Stimulated activated CD4-positive, alpha-beta T cell treated with anti-CD3 and anti-CD28 coated beads, Interleukin-1b, Interleukin-23, amount 100 ng/mL, for 48 hours (primary cell): Measurements from ENCODE around the gene LUC7L.
"Not testable (repeated sequence)": the region's sequence is repeated elsewhere in the genome, so short reads cannot be mapped to it uniquely, and the experiment has no call there.

Source experiments
- DNase-seq: peaks from one replicate; pipeline ENCODE4 v3.0.0-alpha.2; 2020

Gene LUC7L

GRCh38 chr16:164134-164823 is 65.0 kb downstream of the LUC7L start:
- not testable (repeated sequence) for DNase-seq

DNA sequence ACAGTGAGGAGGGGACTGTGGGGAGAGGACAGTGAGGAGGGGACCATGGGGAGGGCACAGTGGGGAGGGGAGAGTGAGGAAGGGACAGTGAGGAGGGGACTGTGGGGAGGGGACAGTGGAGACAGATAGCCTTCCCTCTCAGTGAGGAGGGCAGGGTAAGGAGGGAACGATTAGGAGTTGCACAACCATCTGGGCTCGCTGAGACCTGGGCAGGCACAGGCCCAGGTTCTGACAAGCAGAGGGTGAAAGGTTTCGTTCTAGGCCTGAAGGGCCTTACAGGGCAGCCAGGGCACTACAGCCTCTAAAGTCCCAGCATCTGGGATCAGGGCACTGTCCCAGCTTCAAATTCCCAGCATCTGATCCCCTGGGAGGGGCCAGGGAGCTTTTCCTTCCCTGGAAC is 65.6 kb downstream of the LUC7L start:
- DNase-seq, result not testable (repeated sequence)

GRCh38 chr16:163139-163538 is 66.1 kb downstream of the LUC7L start:
- DNase-seq, result not testable (repeated sequence)

GRCh38 chr16:162271-162991 is 66.8 kb downstream of the LUC7L start:
- DNase-seq, result no peak

DNA sequence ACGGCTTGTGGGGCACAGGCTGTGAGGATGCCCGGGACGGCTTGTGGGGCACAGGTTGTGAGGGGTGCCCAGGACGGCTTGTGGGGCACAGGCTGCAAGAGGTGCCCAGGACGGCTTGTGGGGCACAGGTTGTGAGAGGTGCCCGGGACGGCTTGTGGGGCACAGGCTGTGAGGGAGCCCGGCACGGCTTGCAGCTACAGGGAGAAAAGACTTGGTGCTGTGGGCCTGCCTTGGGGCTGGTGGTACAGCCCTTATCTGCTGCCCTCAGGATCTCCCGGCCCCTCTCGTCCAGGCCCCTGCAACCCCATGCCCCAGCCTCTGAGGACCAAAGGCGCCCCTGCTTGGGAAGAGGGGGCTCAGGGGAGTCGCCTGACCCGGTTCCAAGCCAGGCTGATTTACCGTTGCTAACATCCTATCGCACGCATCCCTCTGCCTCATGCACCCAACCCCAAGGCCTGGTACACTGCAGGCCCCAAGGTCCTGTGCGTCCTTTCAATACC is 68.5 kb downstream of the LUC7L start:
- no peak for DNase-seq

DNA sequence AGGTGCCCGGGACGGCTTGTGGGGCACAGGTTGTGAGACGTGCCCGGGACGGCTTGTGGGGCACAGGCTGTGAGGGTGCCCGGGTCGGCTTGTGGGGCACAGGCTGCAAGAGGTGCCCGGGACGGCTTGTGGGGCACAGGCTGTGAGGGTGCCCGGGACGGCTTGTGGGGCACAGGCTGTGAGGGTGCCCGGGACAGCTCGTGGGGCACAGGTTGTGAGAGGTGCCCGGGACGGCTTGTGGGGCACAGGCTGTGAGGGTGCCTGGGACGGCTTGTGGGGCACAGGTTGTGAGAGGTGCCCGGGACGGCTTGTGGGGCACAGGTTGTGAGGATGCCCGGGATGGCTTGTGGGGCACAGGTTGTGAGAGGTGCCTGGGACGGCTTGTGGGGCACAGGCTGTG is 69.0 kb downstream of the LUC7L start:
- DNase-seq, result not testable (repeated sequence)

DNA sequence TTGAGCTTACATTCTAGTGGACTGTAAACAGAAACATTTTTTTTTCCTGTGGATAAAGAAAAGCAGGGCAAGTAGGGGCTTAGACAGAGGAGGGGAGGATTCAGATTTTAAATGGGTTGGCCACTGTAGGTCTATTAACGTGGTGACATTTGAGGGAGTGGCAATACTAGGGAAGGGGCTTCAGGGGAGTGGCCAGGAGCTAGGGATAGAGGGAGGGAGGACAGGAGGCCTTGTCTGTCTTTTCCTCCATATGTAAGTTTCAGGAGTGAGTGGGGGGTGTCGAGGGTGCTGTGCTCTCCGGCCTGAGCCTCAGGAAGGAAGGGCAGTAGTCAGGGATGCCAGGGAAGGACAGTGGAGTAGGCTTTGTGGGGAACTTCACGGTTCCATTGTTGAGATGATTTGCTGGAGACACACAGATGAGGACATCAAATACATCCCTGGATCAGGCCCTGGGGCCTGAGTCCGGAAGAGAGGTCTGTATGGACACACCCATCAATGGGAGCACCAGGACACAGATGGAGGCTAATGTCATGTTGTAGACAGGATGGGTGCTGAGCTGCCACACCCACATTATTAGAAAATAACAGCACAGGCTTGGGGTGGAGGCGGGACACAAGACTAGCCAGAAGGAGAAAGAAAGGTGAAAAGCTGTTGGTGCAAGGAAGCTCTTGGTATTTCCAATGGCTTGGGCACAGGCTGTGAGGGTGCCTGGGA is 70.0 kb downstream of the LUC7L start:
- DNase-seq, result no peak

- DNase-seq, result no peak
These were observed 74.2 kb downstream of the LUC7L start for GRCh38 chr16:155031-155398.

DNA sequence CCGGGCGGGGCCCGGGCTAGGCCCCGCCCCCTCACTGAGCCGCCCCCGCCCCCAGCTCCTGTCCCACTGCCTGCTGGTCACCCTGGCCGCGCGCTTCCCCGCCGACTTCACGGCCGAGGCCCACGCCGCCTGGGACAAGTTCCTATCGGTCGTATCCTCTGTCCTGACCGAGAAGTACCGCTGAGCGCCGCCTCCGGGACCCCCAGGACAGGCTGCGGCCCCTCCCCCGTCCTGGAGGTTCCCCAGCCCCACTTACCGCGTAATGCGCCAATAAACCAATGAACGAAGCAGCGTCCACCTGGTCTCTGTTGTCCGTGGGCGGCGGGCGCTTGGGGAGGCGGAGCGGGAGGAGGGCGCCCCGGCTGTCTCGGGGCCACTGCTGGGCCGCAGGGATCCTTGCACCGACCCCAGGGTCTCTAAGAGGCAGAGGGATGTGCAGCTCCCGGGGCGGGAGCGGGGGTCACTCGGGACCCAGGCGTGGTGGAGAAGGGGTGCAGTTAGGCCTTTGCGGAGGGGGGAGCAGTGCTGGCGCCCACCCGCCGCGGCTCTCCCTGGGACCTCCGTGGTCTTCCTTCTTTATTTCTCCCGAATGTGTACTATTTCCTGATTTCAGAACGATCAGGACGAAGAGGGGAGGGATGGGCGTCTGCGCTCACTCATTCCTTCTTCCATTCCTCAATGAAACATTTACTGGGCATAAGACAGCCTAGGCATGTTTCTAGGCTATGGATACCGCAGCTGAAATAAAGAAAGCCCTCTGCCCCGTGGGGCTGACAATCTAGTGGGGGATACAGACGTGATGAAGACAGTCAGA is 74.8 kb downstream of the LUC7L start:
- peak; percentile 22 for DNase-seq

DNA sequence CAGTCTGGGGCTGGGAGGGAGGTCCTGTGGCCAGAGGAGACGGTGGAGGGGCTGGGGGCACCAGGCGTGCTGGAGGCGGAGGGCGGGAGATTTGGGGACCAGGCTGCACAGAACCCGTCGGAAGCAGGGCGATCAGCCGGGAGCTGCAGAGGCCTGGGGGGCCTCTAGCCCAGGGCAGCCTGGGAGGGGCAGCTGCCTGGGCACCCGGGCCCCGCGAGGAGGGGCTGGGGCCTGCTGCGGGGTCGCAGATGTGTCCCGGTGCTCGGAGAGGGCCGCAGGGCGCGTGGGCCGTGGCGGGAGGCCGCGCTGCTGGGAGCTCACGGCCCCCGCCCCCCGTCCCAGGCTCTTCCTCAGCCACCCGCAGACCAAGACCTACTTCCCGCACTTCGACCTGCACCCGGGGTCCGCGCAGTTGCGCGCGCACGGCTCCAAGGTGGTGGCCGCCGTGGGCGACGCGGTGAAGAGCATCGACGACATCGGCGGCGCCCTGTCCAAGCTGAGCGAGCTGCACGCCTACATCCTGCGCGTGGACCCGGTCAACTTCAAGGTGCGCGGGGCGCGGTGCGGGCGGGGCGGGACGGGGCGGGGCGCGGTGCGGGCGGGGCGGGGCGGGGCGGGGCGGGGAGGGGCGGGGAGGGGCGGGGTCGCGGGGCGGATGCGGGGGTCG is 75.6 kb downstream of the LUC7L start:
- not testable (repeated sequence) for DNase-seq

GRCh38 chr16:153129-153521 is 76.1 kb downstream of the LUC7L start:
- not testable (repeated sequence) for DNase-seq

GRCh38 chr16:152141-153128 is 76.8 kb downstream of the LUC7L start, which contains the start of gene HBZ:
Gene HBZ, plus strand, starts transcription at chr16:152644. Its CDS starts 266 bp downstream, at chr16:152910.
- no peak for DNase-seq

GRCh38 chr16:149024-149660 is 80.1 kb downstream of the LUC7L start:
- DNase-seq, result no peak

GRCh38 chr16:146646-147045 is 82.6 kb downstream of the LUC7L start:
- no peak for DNase-seq

GRCh38 chr16:144797-145252 is 84.4 kb downstream of the LUC7L start:
- no peak for DNase-seq

DNA sequence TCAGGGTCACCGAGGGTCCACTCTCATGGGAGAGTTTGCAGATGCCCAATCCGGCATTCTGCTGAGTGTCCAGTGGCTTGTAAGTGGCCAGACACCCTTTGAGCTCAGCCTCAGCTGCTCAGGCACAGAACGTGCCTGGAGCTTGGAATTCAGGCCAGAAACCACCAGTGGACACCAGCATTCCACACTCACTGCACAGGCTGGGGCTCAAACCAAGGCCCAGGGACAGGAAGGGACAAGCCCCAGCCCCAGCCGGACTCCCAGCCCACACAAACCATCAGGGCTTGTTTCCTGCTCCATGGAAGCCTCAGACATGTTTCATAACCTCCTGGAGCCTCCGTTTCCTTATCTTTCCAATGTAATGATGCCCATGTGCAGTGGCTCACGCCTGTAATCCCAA is 85.8 kb downstream of the LUC7L start:
- no peak for DNase-seq

DNA sequence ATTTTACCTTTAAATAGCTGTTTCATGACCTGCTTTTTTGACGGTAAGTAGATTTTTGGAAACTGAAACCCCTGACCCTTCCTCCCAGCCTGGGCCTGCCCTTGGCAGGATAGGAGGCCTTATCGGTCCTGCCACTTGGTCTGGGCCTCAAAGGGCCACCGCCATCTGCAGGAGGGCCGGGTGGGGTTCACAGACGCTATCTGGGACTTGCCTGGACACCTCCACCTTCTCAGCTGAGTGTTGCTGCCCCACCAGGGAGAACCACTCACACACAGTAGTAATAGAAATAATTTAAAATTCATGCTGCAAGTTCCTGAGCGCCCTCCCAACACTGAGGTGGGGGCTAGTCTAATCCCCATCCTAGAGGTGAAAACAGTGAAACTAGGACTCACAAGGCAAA is 86.2 kb downstream of the LUC7L start:
- no peak for DNase-seq

DNA sequence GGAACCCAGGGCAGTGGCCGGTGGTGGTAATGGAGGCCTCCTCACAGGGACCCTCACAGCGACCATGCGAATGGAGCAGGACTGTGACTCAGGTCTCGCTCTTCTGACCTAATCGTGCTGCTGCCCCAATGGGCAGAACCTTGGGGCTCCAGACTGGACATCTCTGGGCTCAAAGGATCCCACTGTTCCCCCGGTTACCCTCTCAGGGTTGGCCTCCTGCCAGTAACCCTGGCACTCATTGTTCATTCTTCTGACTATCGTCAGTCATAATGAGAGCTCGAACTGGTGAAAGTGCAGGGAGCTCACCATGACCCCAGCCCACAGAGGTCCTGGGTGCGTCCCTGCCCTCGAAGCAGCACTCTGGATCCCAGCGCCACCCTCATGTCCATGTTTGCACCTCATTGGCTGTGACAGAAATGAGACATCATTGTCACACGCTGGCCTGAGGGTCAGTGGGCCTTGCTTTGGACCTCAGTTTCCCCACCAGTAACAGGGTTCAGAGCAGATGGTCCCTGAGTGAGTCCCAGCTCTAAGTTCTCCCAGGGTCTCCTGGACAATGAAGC is 86.8 kb downstream of the LUC7L start:
- no peak for DNase-seq

DNA sequence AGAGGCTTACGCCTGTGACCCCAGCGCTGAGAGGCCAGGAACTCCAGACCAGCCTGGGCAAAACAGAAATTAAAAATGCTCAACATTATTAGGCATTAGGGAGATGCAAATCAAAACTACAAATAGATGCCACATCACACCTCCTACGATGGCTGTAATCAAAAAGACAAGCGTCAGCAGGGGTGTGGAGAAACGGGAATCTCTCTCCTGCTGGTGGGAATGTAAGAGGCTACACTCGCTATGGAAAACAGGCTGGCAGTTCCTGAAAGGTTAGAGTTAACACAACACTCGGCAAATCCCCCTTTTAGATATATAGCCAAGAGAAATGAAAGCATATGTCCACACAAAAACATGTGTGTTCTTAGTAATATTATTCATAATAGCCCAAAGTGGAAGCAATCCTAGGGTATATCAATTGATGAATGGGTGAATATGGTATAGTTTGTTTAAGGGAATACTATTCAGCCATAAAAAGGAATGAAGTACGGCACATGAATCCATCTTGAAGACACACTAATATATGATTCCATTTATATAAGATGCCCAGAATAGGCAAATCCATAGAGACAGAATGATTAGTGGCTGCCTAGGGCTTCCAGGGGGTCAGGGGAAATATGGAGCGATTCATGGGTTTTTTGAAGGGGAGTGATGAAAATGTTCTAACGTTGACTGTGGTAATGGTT is 88.9 kb downstream of the LUC7L start:
- no peak for DNase-seq
